T-cell (primary cell): ENCODE results near the gene ATP2B1. TPM values are rescaled to one million over a fixed set of nuclear protein-coding genes. Genes with fewer than 3 reads are reported as not detected.

ENCODE experiments used
- ATAC-seq, 4 experiments: fragments of 200-7000 bp in 3 of 4; fragments of 150-1000 bp in 1 of 4; cut with Tn5 transposase; replicated peaks in 1 of 4; 1 replicate in 3 of 4; 2 replicates in 1 of 4; pipeline ENCODE4 v1.10.0; 2021; ENCODE audit warnings: moderate library complexity in 3 of 4, mild to moderate bottlenecking in 2 of 4, moderate number of reproducible peaks in 1 of 4
- CTCF ChIA-PET, 2 donors: fragments of 300-600 bp; sonication (Branson Sonifier 250); formaldehyde crosslinking; loops; one replicate each; lab custom pipeline; 2022; ENCODE audit warnings: antibody characterized with exemption in 2 of 2; lab: Charles Lee
- POLR2A ChIA-PET, 2 donors: fragments of 300-600 bp; sonication (Branson Sonifier 250); formaldehyde crosslinking; loops; one replicate each; lab custom pipeline; 2022; ENCODE audit warnings: antibody characterized with exemption in 2 of 2; lab: Charles Lee
- DNase-seq, 35 experiments: peaks; one replicate each; pipeline versions ENCODE4 v3.0.0 to v3.0.0-alpha.2; 2013 to 2023
- H3K27ac ChIP-seq: one replicate; pipeline ENCODE4 v1.5.1; 2013; ENCODE audit warnings: low read length
- H3K27me3 ChIP-seq, 2 experiments: replicated peaks in 1 of 2; 1 replicate in 1 of 2; 2 replicates in 1 of 2; pipeline versions ENCODE4 v1.6.1 to v1.7.0; 2013; ENCODE audit warnings: low read length in 1 of 2, mixed read lengths in 1 of 2; ENCODE audit not compliant: control insufficient read depth in 2 of 2, insufficient read depth in 2 of 2; ENCODE audit errors: extremely low read depth in 1 of 2
- H3K36me3 ChIP-seq, 2 donors: 1 replicate in 1 of 2; 2 replicates in 1 of 2; pipeline versions ENCODE4 v1.6.1 to v1.7.0; 2013; ENCODE audit warnings: low read length in 1 of 2; ENCODE audit not compliant: control insufficient read depth in 2 of 2, insufficient read depth in 1 of 2; ENCODE audit errors: extremely low read depth in 1 of 2
- H3K4me1 ChIP-seq, 2 experiments: 1 replicate in 1 of 2; 2 replicates in 1 of 2; pipeline versions ENCODE4 v1.6.1 to v1.7.0; 2013; ENCODE audit warnings: low read length in 2 of 2, mixed read lengths in 1 of 2; ENCODE audit not compliant: insufficient read depth in 2 of 2, control insufficient read depth in 1 of 2; ENCODE audit errors: extremely low read depth in 1 of 2
- H3K4me3 ChIP-seq, 2 donors: 1 replicate in 1 of 2; 2 replicates in 1 of 2; pipeline versions ENCODE4 v1.5.1 to v1.7.0; 2013; ENCODE audit warnings: mild to moderate bottlenecking in 2 of 2, low read length in 1 of 2, moderate library complexity in 1 of 2; ENCODE audit not compliant: control insufficient read depth in 1 of 2; ENCODE audit errors: extremely low read depth in 1 of 2
- H3K9me3 ChIP-seq: 2 replicates; pipeline ENCODE4 v1.7.0; 2013
- H3K27ac Mint-ChIP-seq, 2 donors: one replicate each; pipeline ENCODE4 v1.8.0; 2020 to 2021; ENCODE audit warnings: mild to moderate bottlenecking in 2 of 2, mixed read lengths in 2 of 2
- H3K27me3 Mint-ChIP-seq, 2 donors: one replicate each; pipeline ENCODE4 v1.8.0; 2021 to 2022; ENCODE audit warnings: mixed read lengths in 2 of 2
- H3K36me3 Mint-ChIP-seq: one replicate; pipeline ENCODE4 v1.8.0; 2021; ENCODE audit warnings: mixed read lengths
- H3K4me1 Mint-ChIP-seq, 3 donors: one replicate each; pipeline ENCODE4 v1.8.0; 2020 to 2022; ENCODE audit warnings: mixed read lengths in 3 of 3, mild to moderate bottlenecking in 1 of 3
- H3K4me3 Mint-ChIP-seq, 3 donors: one replicate each; pipeline ENCODE4 v1.8.0; 2020 to 2022; ENCODE audit warnings: mild to moderate bottlenecking in 3 of 3, mixed read lengths in 3 of 3, moderate library complexity in 3 of 3
- H3K9me3 Mint-ChIP-seq, 3 donors: one replicate each; pipeline ENCODE4 v1.8.0; 2020 to 2022; ENCODE audit warnings: mixed read lengths in 3 of 3
- WGBS: methylation state at CpG from one replicate; pipeline ENCODE4 v1.1.5; 2013; ENCODE audit warnings: missing lambda C conversion rate; ENCODE audit not compliant: insufficient coverage; 5-methylcytosine and 5-hydroxymethylcytosine counted together
- total RNA-seq, 35 experiments: library from RNA in 6 of 35; stranded (reverse) in 6 of 35; fragments of 120-200 nt in 1 of 35; gene quantifications; one replicate each; pipeline versions ENCODE4 v1.2.1 to v1.2.4 and lab custom pipeline; 2013 to 2026

ATP2B1 gene
- total RNA-seq, 5 donors from 2014 or later (not counting 1 experiment from before 2014, with no cell fraction given), result 38.3 to 104 (median 44.4) TPM

GRCh38 chr12:89663577-89664357 is 44.9 kb downstream of the ATP2B1 start:
- Histone ChIP-seq H3K36me3 (no peaks in the 10 kb centered on the region), H3K27ac (no peak overlapping the region), H3K9me3 (no peaks in the 10 kb centered on the region), H3K4me1 (peaks cover 9 to 40% of the 10 kb centered on the region in 2 experiments), H3K27me3 (no peaks in the 10 kb centered on the region), H3K4me3 (no peak overlapping the region)
- ATAC-seq (peak; percentile 41 to 71 (median 66)), DNase-seq (peak in 1 of 35 experiments; percentile 17)
- Mint-ChIP-seq H3K9me3 (no peaks in the 10 kb centered on the region), H3K36me3 (peaks cover 25% of the 10 kb centered on the region), H3K4me3 (peak overlapping the region in 1 of 3 donors; percentile 4), H3K27ac (peak overlapping the region; percentile 23 to 38), H3K27me3 (no peaks in the 10 kb centered on the region), H3K4me1 (peaks cover 73 to 83% (median 77%) of the 10 kb centered on the region in 3 donors)
- WGBS, result 36% methylated on average over 1 of the region's 4 CpGs
- CTCF ChIA-PET, result interaction anchor here (1.0 to 2.1 kb wide), 3 partner anchors 9 to 10 kb away, joined by 3 to 6 read pairs (median 4); no protein-coding TSS in a partner anchor
- POLR2A ChIA-PET, result interaction anchor here (0.5 to 1.3 kb wide), 8 partner anchors 13 to 360 kb away, joined by 3 to 8 read pairs (median 3); partner anchors contain the start of gene ATP2B1 (in 1 of the 2)

GRCh38 chr12:89662623-89663022 is 46.0 kb downstream of the ATP2B1 start:
- H3K27ac Mint-ChIP-seq, result peak overlapping the region in 1 of 2 donors; percentile 24
- peaks cover 74 to 82% (median 76%) of the 10 kb centered on the region in 3 donors for H3K4me1 Mint-ChIP-seq
- peaks cover 9 to 40% of the 10 kb centered on the region in 2 experiments for H3K4me1 ChIP-seq
- ChIA-PET CTCF (interaction anchor here (1.0 to 2.1 kb wide), 3 partner anchors 8 to 10 kb away, joined by 3 to 6 read pairs (median 4); no protein-coding TSS in a partner anchor), POLR2A (interaction anchor here (0.6 to 1.3 kb wide), 3 partner anchors 14 to 47 kb away, joined by 3 to 6 read pairs (median 3); partner anchors contain the start of gene ATP2B1 (in 1 of the 2))
- no peaks in the 10 kb centered on the region for H3K36me3 ChIP-seq
- no peaks in the 10 kb centered on the region for H3K9me3 ChIP-seq
- H3K4me3 Mint-ChIP-seq, result no peak overlapping the region
- DNase-seq (no peak), ATAC-seq (no peak)
- H3K9me3 Mint-ChIP-seq, result no peaks in the 10 kb centered on the region
- H3K4me3 ChIP-seq, result no peak overlapping the region
- no peaks in the 10 kb centered on the region for H3K27me3 ChIP-seq
- H3K36me3 Mint-ChIP-seq, result peaks cover 18% of the 10 kb centered on the region
- no peaks in the 10 kb centered on the region for H3K27me3 Mint-ChIP-seq
- no peak overlapping the region for H3K27ac ChIP-seq

GRCh38 chr12:89661706-89662330 is 46.8 kb downstream of the ATP2B1 start:
- Mint-ChIP-seq H3K4me3 (peak overlapping the region in 1 of 3 donors; percentile 7), H3K4me1 (peaks cover 74 to 82% (median 76%) of the 10 kb centered on the region in 3 donors), H3K36me3 (peaks cover 12% of the 10 kb centered on the region), H3K27me3 (no peaks in the 10 kb centered on the region), H3K9me3 (no peaks in the 10 kb centered on the region), H3K27ac (peak overlapping the region; percentile 68 to 71)
- ChIA-PET POLR2A (no interaction called here), CTCF (interaction anchor here in 1 of 2 donors (0.6 to 0.7 kb wide), 2 partner anchors 120 to 1803 kb away, joined by 3 to 4 read pairs; no protein-coding TSS in a partner anchor)
- Histone ChIP-seq H3K27me3 (no peaks in the 10 kb centered on the region), H3K27ac (peak overlapping the region; percentile 31), H3K4me3 (no peak overlapping the region), H3K9me3 (no peaks in the 10 kb centered on the region), H3K36me3 (no peaks in the 10 kb centered on the region), H3K4me1 (peaks cover 9 to 40% of the 10 kb centered on the region in 2 experiments)
- peak in 3 of 35 experiments; percentile 8 to 29 (median 11) for DNase-seq
- ATAC-seq, result peak in 3 of 4 experiments; percentile 25 to 59 (median 49)
- no CpG with 5 or more reads among the region's 4 CpGs for WGBS

DNA sequence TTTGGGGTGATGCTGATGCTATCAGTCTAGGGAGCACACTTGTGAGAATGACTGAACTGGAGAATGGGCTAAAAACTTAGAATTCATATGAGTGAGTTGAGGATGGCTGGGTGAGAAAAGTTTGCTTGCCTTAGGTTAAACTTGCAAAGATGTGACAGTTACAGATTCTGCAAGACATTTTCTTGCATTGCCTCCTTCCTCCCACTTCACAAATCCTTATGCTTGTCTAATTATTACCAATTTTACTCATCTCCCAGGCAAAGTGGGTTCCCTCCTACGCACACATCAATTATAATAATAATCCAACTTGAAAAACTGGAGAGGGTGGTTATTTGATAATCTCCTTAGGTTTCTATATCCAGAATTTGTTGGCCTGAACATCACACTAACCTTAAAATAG is 50.9 kb downstream of the ATP2B1 start:
- CTCF ChIA-PET, result no interaction called here
- Histone ChIP-seq H3K27ac (no peak overlapping the region), H3K4me3 (no peak overlapping the region), H3K36me3 (peaks cover 0 to 6% of the 10 kb centered on the region in 2 donors), H3K9me3 (no peaks in the 10 kb centered on the region), H3K4me1 (peaks cover 0 to 15% of the 10 kb centered on the region in 2 experiments), H3K27me3 (no peaks in the 10 kb centered on the region)
- no CpG with 5 or more reads among the region's 1 CpG for WGBS
- peaks cover 55 to 66% (median 64%) of the 10 kb centered on the region in 3 donors for H3K4me1 Mint-ChIP-seq
- H3K4me3 Mint-ChIP-seq, result no peak overlapping the region
- H3K27me3 Mint-ChIP-seq, result no peaks in the 10 kb centered on the region
- ATAC-seq (no peak), DNase-seq (no peak)
- peaks cover 23% of the 10 kb centered on the region for H3K36me3 Mint-ChIP-seq
- POLR2A ChIA-PET, result no interaction called here
- no peak overlapping the region for H3K27ac Mint-ChIP-seq
- no peaks in the 10 kb centered on the region for H3K9me3 Mint-ChIP-seq

- H3K27me3 Mint-ChIP-seq, result no peaks in the 10 kb centered on the region
- ChIA-PET CTCF (interaction anchor here in 1 of 2 donors (0.8 to 1.5 kb wide), 2 partner anchors 12 to 49 kb away, joined by 3 read pairs; no protein-coding TSS in a partner anchor), POLR2A (interaction anchor here in 1 of 2 donors (0.6 kb wide), 1 partner anchor 14 kb away, joined by 3 read pairs; no protein-coding TSS in a partner anchor)
- peaks cover 50 to 61% (median 61%) of the 10 kb centered on the region in 3 donors for H3K4me1 Mint-ChIP-seq
- H3K4me1 ChIP-seq, result peaks cover 0 to 9% of the 10 kb centered on the region in 2 experiments
- H3K27ac ChIP-seq, result no peak overlapping the region
- H3K36me3 Mint-ChIP-seq, result peaks cover 26% of the 10 kb centered on the region
- H3K9me3 Mint-ChIP-seq, result peaks cover 0 to 1% (median 0%) of the 10 kb centered on the region in 3 donors
- no peaks in the 10 kb centered on the region for H3K9me3 ChIP-seq
- no peaks in the 10 kb centered on the region for H3K27me3 ChIP-seq
- WGBS, result 100% methylated on average over 2 of the region's 2 CpGs
- H3K27ac Mint-ChIP-seq, result no peak overlapping the region
- no peak overlapping the region for H3K4me3 ChIP-seq
- H3K4me3 Mint-ChIP-seq, result no peak overlapping the region
- ATAC-seq, result no peak
- peaks cover 0 to 9% of the 10 kb centered on the region in 2 donors for H3K36me3 ChIP-seq
- DNase-seq, result no peak
Observed at GRCh38 chr12:89657066-89657465, 51.6 kb downstream of the ATP2B1 start.

DNA sequence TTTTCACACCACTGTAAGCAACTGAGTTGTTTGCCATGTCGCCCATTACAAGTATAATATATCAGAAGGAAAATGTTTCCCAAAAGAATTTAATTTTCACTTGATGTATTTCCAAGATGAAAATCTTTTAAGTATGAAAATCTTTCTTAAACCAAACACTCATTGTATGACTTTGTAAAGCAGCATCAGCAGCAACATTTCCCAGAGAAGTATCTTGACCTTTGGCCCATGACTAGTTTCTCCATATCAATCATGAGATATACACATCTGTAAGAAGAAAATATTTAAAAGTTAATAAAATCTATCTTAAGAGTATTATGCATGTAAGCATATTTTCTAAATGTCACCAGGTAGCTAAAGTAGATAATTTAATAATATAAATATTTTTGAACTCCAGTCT is 52.8 kb downstream of the ATP2B1 start:
- Histone ChIP-seq H3K36me3 (peaks cover 0 to 12% of the 10 kb centered on the region in 2 donors), H3K27ac (no peak overlapping the region), H3K9me3 (no peaks in the 10 kb centered on the region), H3K4me3 (no peak overlapping the region), H3K4me1 (peaks cover 0 to 2% of the 10 kb centered on the region in 2 experiments), H3K27me3 (no peaks in the 10 kb centered on the region)
- peaks cover 0 to 4% (median 0%) of the 10 kb centered on the region in 3 donors for H3K9me3 Mint-ChIP-seq
- no peak overlapping the region for H3K4me3 Mint-ChIP-seq
- no peak for DNase-seq
- peaks cover 36% of the 10 kb centered on the region for H3K36me3 Mint-ChIP-seq
- ChIA-PET CTCF (interaction anchor here in 1 of 2 donors (1.5 kb wide), 1 partner anchor 13 kb away, joined by 3 read pairs; no protein-coding TSS in a partner anchor), POLR2A (interaction anchor here in 1 of 2 donors (0.7 kb wide), 1 partner anchor 106 kb away, joined by 3 read pairs; no protein-coding TSS in a partner anchor)
- WGBS, result no CpG with 5 or more reads among the region's 1 CpG
- H3K4me1 Mint-ChIP-seq, result peaks cover 47 to 58% (median 58%) of the 10 kb centered on the region in 3 donors
- no peaks in the 10 kb centered on the region for H3K27me3 Mint-ChIP-seq
- H3K27ac Mint-ChIP-seq, result no peak overlapping the region
- no peak for ATAC-seq
